Left lung (tissue), 10 donors: ENCODE results near the gene OTX2. TPM values are rescaled to one million over a fixed set of nuclear protein-coding genes. Genes with fewer than 3 reads are reported as not detected.

ENCODE experiments used
- ATAC-seq: fragments of 200-7000 bp; cut with Tn5 transposase; one replicate; pipeline ENCODE4 v1.9.1; 2020; ENCODE audit warnings: moderate library complexity
- DNase-seq, 4 donors: peaks; one replicate each; pipeline ENCODE4 v3.0.0-alpha.2; 2013 to 2020
- H3K27ac ChIP-seq, 2 donors: fragments of 200-600 bp; sonication (generic) in 1 of 2; one replicate each; pipeline versions ENCODE4 v1.5.0 to v1.8.0; 2020 to 2021
- H3K27me3 ChIP-seq, 2 donors: fragments of 200-600 bp; sonication (generic) in 1 of 2; one replicate each; pipeline versions ENCODE4 v1.5.0 to v1.8.0; 2020 to 2021
- H3K36me3 ChIP-seq, 2 donors: fragments of 200-600 bp; sonication (generic) in 1 of 2; one replicate each; pipeline versions ENCODE4 v1.5.0 to v1.8.0; 2020 to 2021
- H3K4me1 ChIP-seq, 2 donors: fragments of 200-600 bp; one replicate each; pipeline ENCODE4 v1.8.0; 2021
- H3K4me3 ChIP-seq, 2 donors: fragments of 200-600 bp; sonication (generic) in 1 of 2; one replicate each; pipeline versions ENCODE4 v1.5.0 to v1.8.0; 2020 to 2021; ENCODE audit warnings: mild to moderate bottlenecking in 1 of 2
- H3K9me3 ChIP-seq, 2 donors: fragments of 200-600 bp; sonication (generic) in 1 of 2; one replicate each; pipeline versions ENCODE4 v1.5.0 to v1.8.0; 2020 to 2021
- CTCF ChIP-seq, 2 donors: fragments of 200-600 bp; sonication (generic) in 1 of 2; IDR thresholded peaks; one replicate each; pipeline versions ENCODE4 v1.5.0 to v1.8.0; 2021; ENCODE audit warnings: antibody characterized with exemption in 2 of 2
- intact Hi-C, 2 donors: fragments of 100-400 bp; cut with DNase I; formaldehyde crosslinking; loops; one replicate each; pipeline versions ENCODE4 v1.11.2 to v1.14.2; 2022
- polyA plus RNA-seq, 6 donors: library from polyadenylated mRNA; unstranded; fragments of 120-200 nt; gene quantifications; one replicate each; pipeline ENCODE4 v1.2.1, GENCODE V29; 2013; ENCODE audit not compliant: insufficient read length in 6 of 6
- total RNA-seq, 2 donors: library from RNA; stranded (reverse); fragmentation: NEBNext Ultra II Directional; extraction: Animal tissue kit (Norgen Biotek cat#: 25700); gene quantifications; one replicate each; pipeline ENCODE4 v1.2.1, GENCODE V29; 2021
- donor health status: DM: no; HTN: yes; CAD: no.
- donor health status: DM: no; HTN: no; CAD: no.

Gene OTX2
- total and polyA plus RNA-seq, 8 donors, result not detected

- Histone ChIP-seq H3K9me3 (no peaks in the 10 kb centered on the region), H3K4me3 (no peak overlapping the region), H3K36me3 (no peaks in the 10 kb centered on the region), H3K27me3 (peaks cover 97 to 100% of the 10 kb centered on the region in 2 donors), H3K4me1 (peaks cover 0 to 2% of the 10 kb centered on the region in 2 donors), H3K27ac (no peak overlapping the region)
- intact Hi-C loops, result no loop called here
- no peak for ATAC-seq
- no peak for DNase-seq
- TF ChIP-seq CTCF (IDR thresholded peaks at IDR 0.05), result no peak
Measured at GRCh38 chr14:56808110-56808382, 2.2 kb downstream of the OTX2 start.

- Histone ChIP-seq H3K36me3 (no peaks in the 10 kb centered on the region), H3K4me3 (no peak overlapping the region), H3K9me3 (no peaks in the 10 kb centered on the region), H3K27ac (no peak overlapping the region), H3K27me3 (peaks cover 97 to 100% of the 10 kb centered on the region in 2 donors), H3K4me1 (peaks cover 0 to 2% of the 10 kb centered on the region in 2 donors)
- ATAC-seq (no peak), DNase-seq (no peak)
- TF ChIP-seq CTCF (IDR thresholded peaks at IDR 0.05), result no peak
- intact Hi-C loops, result no loop called here
Measured at GRCh38 chr14:56807386-56808109, 2.7 kb downstream of the OTX2 start.

GRCh38 chr14:56806760-56807159, 3.5 kb downstream of the OTX2 start:
- peaks cover 0 to 2% of the 10 kb centered on the region in 2 donors for H3K4me1 ChIP-seq
- no peak for DNase-seq
- H3K27me3 ChIP-seq, result peaks cover 96 to 100% of the 10 kb centered on the region in 2 donors

GRCh38 chr14:56805992-56806727, 4.1 kb downstream of the OTX2 start:
- H3K27me3 ChIP-seq, result peaks cover 96 to 100% of the 10 kb centered on the region in 2 donors
- no peak for ATAC-seq

More at GRCh38 chr14:56806760-56807159, 3.5 kb downstream of the OTX2 start:
- intact Hi-C loops, result no loop called here
- H3K27ac ChIP-seq, result no peak overlapping the region
- ATAC-seq, result no peak
- H3K4me3 ChIP-seq, result no peak overlapping the region
- no peak for TF ChIP-seq CTCF (IDR thresholded peaks at IDR 0.05)
- no peaks in the 10 kb centered on the region for H3K9me3 ChIP-seq
- H3K36me3 ChIP-seq, result no peaks in the 10 kb centered on the region

More at GRCh38 chr14:56805992-56806727, 4.1 kb downstream of the OTX2 start:
- TF ChIP-seq CTCF (IDR thresholded peaks at IDR 0.05), result no peak
- intact Hi-C loops, result no loop called here
- Histone ChIP-seq H3K4me1 (peaks cover 0 to 2% of the 10 kb centered on the region in 2 donors), H3K27ac (no peak overlapping the region), H3K9me3 (no peaks in the 10 kb centered on the region), H3K36me3 (no peaks in the 10 kb centered on the region), H3K4me3 (no peak overlapping the region)
- DNase-seq, result no peak
